GM20431 (cell line): ENCODE results near the gene CLASP2.
"Not testable (repeated sequence)": the region's sequence is repeated elsewhere in the genome, so short reads cannot be mapped to it uniquely, and the experiment has no call there.

ENCODE experiments used
- in situ Hi-C: fragments of 300-500 bp; cut with MseI, MboI; formaldehyde crosslinking; loops from one replicate; pipeline ENCODE4 v1.15.0; 2020; ENCODE audit warnings: low sequenced_read_pairs; ENCODE audit not compliant: unreplicated experiment

The CLASP2 gene

DNA sequence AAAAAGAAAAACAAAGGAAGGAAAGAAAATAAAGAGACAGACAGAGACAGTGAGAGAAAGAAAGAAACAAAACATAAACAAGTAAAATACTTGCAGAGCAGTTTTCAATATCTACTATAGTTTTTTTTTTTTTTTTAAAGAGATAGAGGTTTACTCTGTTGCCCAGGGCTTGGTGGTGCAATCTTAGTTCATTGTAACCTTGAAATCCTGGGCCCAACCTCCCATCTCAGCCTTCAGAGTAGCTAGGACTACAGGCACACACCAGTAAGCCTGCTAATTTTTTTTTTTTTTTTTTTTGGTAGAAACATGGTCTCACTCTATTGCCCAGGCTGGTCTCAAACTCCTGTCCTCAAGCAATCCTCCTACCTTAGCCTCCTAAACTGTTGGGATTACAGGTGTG is 23.1 kb downstream of the CLASP2 start:
- in situ Hi-C loops: no loop called here

DNA sequence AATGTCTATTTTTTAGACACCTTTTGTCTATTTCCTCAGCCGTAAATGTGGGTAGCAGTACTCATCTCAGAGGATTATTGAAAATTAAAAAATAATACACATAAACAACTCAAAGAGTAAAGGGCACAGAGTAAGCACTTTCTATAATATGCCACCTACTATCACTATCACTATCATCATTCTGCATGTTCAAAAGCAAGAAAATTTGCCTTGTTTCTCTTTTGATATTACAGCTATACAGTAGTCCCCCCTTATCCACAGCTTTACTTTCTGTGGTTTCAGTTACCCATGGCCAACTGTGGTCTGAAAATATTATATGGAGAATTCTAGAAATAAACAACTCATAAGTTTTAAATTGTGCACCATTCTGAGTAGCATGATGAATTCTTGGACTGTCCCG is 27.7 kb downstream of the CLASP2 start:
- in situ Hi-C loops: no loop called here

- in situ Hi-C loops: no loop called here
Measured at GRCh38 chr3:33687406-33688010, 30.5 kb downstream of the CLASP2 start.

GRCh38 chr3:33682770-33683169 is 35.3 kb downstream of the CLASP2 start:
- in situ Hi-C loops: no loop called here

GRCh38 chr3:33681667-33682066 is 36.4 kb downstream of the CLASP2 start:
- in situ Hi-C loops: no loop called here

DNA sequence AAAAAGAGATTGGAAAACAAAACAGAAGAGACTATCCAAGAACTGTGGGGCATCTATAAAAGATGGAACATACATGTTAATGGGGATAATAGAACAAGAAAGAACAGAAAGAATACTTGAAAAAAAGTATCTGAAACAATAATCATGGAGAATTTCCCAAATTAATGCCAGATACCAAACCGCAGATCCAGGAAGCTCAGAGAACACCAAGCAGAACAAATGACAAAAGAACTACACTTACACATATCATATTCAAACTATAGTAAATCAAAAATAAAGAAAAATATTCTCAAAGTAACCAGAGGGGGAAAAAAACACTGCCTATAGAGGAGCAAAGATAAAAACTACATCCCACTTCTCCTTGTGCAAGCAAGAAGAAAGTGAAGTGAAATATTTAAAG is 40.0 kb downstream of the CLASP2 start:
- in situ Hi-C loops: no loop called here

- in situ Hi-C loops: not testable (repeated sequence)
Measured at GRCh38 chr3:33673436-33673835, 44.6 kb downstream of the CLASP2 start.

DNA sequence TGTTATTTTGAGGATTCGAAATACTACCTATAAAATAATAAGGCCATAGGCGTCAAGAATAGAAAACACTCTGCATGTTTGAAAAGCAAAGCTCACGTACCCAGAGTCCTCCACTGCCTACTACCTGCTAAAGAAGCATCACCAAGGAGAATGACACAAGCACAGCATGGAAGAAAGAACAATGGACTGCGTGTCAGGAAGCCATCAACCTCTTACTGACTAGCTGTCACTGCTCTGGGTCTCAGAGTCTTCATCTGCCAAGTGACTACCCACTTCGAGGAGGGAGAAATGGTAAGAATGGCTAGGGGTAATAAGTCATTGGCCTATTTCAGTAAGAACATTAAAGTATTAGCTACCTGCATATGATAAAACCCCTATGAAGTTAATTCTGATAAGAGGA is 49.4 kb downstream of the CLASP2 start:
- in situ Hi-C loops: no loop called here

- in situ Hi-C loops: no loop called here
Measured at GRCh38 chr3:33665294-33665693, 52.8 kb downstream of the CLASP2 start.

DNA sequence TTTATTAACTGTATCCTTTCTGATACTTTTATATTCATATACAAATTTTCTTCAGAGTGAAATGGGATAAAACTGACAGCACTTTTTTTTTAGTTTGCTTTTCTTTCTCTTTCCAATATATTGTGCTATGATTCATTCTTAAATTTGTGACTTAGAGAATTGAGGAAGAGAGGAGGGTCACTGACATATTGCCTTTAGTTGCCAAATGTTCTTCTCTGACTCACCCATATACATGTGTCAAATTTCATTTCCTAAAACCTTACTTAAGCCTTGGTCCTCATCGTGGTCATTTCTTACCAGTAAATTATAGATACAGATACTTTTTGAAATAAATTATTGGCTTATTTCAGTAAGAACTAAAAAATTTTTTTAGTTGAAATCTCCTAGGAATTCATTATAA is 53.9 kb downstream of the CLASP2 start:
- in situ Hi-C loops: no loop called here

GRCh38 chr3:33663042-33663441 is 55.0 kb downstream of the CLASP2 start:
- in situ Hi-C loops: no loop called here

DNA sequence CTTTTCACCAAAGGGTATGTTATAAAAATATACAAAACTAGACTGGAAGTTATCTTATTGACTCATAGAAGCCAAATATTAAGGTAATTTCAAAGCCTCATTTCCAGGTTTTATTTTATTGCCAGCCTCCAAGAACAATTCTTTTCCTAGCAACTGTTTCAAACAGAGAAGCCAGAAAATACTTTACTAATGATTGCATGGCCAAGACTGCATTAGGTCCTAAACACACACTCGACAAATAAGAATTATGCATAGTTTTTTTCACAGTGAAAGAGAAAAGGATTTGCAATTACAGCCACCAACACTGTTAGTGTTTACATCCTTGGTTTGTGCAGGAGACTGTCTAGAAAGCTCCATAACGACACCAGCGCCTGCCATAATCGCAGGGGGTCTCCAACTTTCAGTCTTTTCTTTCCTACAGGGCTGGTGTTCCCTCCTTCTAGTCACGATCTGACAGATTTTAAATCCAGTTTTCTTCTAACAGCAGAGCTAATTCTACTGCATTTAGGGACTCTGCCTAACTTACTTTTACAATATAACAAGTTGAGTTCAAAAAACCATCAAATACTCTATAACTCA is 58.1 kb downstream of the CLASP2 start:
- in situ Hi-C loops: no loop called here

DNA sequence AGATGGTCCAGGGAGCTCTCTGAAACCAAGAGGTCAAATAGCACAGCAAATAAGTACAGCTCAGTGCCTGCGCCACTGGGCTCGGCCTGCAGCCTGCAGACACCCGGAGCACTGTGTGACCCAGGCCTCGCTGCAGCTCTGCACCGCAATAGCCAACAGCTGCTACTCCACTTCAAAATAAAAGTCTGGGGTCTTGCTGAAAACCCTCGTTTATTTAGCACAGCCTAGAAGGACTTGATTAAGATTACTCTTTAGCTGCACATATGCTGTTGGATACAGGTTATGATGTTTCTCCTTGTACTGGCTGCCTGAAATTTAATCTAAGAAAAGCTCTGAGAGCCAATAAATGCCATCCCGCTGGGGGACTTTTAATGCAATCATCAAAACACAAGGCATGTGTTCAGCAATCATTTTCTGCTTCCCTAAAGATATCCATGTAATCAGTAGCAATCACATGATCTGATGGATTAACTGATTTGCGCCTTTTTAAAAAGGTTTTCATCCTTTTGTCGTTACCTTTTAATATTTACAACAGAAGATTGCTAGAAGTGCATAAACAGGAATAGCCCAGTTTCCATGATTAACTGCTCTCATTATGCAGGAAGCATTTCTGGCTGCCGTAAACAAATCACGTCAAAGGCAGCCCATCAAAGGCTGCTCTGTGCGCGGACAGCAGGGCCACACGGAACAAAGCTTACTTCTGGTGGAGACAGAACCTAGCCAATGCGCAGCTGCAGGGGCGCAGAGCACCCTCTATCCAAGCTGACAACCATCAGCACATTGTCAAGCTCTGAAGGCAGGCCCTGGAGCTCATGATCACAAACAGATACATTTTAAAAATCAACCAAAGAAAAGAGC is 58.8 kb downstream of the CLASP2 start:
- in situ Hi-C loops: no loop called here

GRCh38 chr3:33658621-33658990 is 59.4 kb downstream of the CLASP2 start:
- in situ Hi-C loops: no loop called here

GRCh38 chr3:33658039-33658438 is 60.0 kb downstream of the CLASP2 start:
- in situ Hi-C loops: no loop called here

GRCh38 chr3:33652736-33653135 is 65.3 kb downstream of the CLASP2 start:
- in situ Hi-C loops: no loop called here

DNA sequence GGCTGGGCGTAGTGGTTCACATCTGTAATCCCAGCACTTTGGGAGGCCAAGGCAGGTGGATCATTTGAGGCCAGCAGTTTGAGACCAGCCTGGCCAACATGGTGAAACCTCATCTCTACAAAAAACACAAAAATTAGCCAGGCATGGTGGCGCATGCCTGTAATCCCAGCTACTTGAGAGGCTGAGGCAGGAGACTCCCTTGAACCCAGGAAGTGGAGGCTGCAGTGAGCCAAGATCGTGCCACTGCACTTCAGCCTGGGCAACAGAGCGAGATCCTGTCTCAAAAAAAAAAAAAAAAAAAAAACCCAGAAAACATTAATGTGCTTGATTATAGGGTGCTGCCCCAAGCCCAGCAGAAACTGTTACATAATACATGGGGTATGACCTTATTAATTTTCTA is 67.0 kb downstream of the CLASP2 start:
- in situ Hi-C loops: not testable (repeated sequence)

DNA sequence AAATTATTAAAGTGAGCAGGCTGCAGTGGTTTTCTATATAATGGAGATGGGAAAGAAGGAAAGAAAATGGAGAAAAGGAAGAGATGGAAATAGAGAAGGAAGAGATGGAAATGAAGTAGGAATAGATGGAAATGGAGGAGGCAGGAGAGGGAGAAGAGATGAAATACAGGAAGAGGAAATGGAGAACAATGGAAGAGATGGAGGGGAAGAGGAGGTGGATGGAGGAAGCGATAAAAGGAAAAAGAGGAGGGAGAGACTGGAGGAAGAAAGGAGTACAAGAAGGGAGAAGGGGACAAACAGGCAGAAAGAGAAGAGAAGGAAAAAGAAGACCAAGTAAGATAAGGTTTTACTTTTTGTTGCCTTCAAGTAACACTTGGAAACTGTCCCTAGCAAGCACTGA is 67.6 kb downstream of the CLASP2 start:
- in situ Hi-C loops: no loop called here

GRCh38 chr3:33648793-33649192 is 69.3 kb downstream of the CLASP2 start:
- in situ Hi-C loops: loop anchor here (25.0 kb wide), 1 partner anchor 139 kb away; the partner anchor contains the start of gene PDCD6IP

DNA sequence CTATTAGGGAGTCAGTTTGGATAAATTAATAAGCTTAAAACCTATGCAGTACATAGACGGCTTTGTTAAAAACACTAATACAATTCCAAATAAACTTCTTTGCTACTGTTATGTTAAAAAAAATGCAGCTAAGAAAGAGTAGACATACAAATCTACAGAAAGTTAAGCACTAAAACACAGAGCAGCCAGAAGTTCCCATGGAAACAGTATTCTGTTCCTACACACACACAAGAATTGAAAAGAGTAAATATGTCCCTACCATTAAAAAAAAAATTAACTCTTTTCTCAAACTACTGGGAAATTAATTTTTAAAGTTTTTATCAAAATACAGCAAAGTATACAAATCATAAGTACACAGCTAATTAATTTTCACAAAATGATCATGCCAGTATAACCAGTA is 71.6 kb downstream of the CLASP2 start:
- in situ Hi-C loops: loop anchor here (25.0 kb wide), 1 partner anchor 141 kb away; the partner anchor contains the start of gene PDCD6IP

DNA sequence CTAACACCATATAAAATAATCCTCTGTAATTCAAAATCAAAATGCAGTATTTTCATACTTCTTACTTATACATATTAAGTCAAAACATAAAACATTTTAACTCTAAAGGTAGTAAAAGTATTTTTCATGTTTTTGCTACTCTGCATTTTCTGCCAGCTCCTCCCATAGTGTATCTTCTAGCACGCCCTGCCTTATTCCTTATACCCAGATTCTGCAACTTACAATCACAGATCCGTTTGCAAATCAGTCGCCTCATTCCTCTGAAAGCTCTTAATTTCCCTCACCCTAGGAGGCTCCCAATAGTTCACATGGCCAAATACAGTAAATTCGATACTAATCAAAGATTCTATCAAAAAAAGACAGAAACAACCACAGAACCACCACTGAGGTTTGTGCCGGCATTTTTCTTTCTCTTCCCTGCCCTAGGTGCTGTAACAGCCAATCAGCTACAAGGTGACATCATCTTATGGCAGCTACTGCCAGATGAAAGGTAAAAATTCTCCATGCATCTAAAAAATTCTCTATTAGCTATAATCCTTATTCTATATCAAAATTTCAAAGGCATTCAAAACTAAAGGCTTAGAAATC is 72.9 kb downstream of the CLASP2 start:
- in situ Hi-C loops: loop anchor here (25.0 kb wide), 1 partner anchor 142 kb away; the partner anchor contains the start of gene PDCD6IP
